Aorta (tissue), 5 donors: ENCODE measurements around the gene ZNF217. TPM values are rescaled to one million over a fixed set of nuclear protein-coding genes. Genes with fewer than 3 reads are reported as not detected.

Source experiments
- ATAC-seq: fragments of 200-7000 bp; cut with Tn5 transposase; one replicate; pipeline ENCODE4 v1.9.1; 2022; ENCODE audit warnings: moderate library complexity; ENCODE audit not compliant: low FRiP score
- DNase-seq, 2 donors: peaks; one replicate each; pipeline ENCODE4 v3.0.0-alpha.2; 2020
- H3K27ac ChIP-seq, 2 donors: one replicate each; pipeline ENCODE4 v1.5.1; 2013; ENCODE audit warnings: low read length in 2 of 2, mild to moderate bottlenecking in 2 of 2, moderate library complexity in 2 of 2, control low read depth in 1 of 2, inconsistent platforms in 1 of 2, low read depth in 1 of 2
- H3K27me3 ChIP-seq, 2 donors: one replicate each; pipeline ENCODE4 v1.6.1; 2013; ENCODE audit warnings: control low read depth in 1 of 2, low read length in 1 of 2, mild to moderate bottlenecking in 1 of 2, moderate library complexity in 1 of 2; ENCODE audit not compliant: insufficient read depth in 2 of 2, control insufficient read depth in 1 of 2
- H3K36me3 ChIP-seq, 2 donors: one replicate each; pipeline ENCODE4 v1.6.1; 2013; ENCODE audit warnings: control low read depth in 1 of 2, low read length in 1 of 2, mild to moderate bottlenecking in 1 of 2; ENCODE audit not compliant: insufficient read depth in 2 of 2, control insufficient read depth in 1 of 2
- H3K4me1 ChIP-seq, 2 donors: one replicate each; pipeline ENCODE4 v1.6.1; 2013; ENCODE audit warnings: low read length in 2 of 2, control low read depth in 1 of 2, mild to moderate bottlenecking in 1 of 2, moderate library complexity in 1 of 2; ENCODE audit not compliant: insufficient read depth in 2 of 2, control insufficient read depth in 1 of 2
- H3K4me3 ChIP-seq, 2 donors: one replicate each; pipeline ENCODE4 v1.5.1; 2013; ENCODE audit warnings: low read length in 2 of 2, control low read depth in 1 of 2, mild to moderate bottlenecking in 1 of 2
- H3K9me3 ChIP-seq: one replicate; pipeline ENCODE4 v1.6.1; 2013; ENCODE audit warnings: mild to moderate bottlenecking, low read length; ENCODE audit not compliant: control insufficient read depth
- WGBS, 2 donors: extraction: QIAGEN DNeasy Blood & Tissue Kit; methylation state at CpG; one replicate each; pipeline ENCODE4 v1.1.7; 2013; 5-methylcytosine and 5-hydroxymethylcytosine counted together
- intact Hi-C, 2 donors: fragments of 100-400 bp; cut with DNase I; formaldehyde crosslinking; loops; one replicate each; pipeline versions ENCODE4 v1.14.2 to v1.15.0; 2022
- polyA plus RNA-seq, 2 donors: library from polyadenylated mRNA; stranded (reverse); fragments of 200-250 nt; gene quantifications; one replicate each; pipeline ENCODE4 v1.2.3, GENCODE V29; 2013
- total RNA-seq, 2 donors: library from RNA; stranded (reverse); fragmentation: NEBNext Ultra II Directional; extraction: Animal tissue kit (Norgen Biotek cat#: 25700); gene quantifications; one replicate each; pipeline ENCODE4 v1.2.1, GENCODE V29; 2021
- donor health status: healthy with polysubstance abuse.
- donor health status: Bipolar disorder and iron deficiency.
- donor health status: DM: no; HTN: no; CAD: no.
- donor health status: DM: no; HTN: no; CAD: no.
- donor health status: DM: yes; HTN: yes; CAD: no.

ZNF217 gene
- total and polyA plus RNA-seq, 4 donors = 3.4 to 30.9 (median 15.3) TPM

DNA sequence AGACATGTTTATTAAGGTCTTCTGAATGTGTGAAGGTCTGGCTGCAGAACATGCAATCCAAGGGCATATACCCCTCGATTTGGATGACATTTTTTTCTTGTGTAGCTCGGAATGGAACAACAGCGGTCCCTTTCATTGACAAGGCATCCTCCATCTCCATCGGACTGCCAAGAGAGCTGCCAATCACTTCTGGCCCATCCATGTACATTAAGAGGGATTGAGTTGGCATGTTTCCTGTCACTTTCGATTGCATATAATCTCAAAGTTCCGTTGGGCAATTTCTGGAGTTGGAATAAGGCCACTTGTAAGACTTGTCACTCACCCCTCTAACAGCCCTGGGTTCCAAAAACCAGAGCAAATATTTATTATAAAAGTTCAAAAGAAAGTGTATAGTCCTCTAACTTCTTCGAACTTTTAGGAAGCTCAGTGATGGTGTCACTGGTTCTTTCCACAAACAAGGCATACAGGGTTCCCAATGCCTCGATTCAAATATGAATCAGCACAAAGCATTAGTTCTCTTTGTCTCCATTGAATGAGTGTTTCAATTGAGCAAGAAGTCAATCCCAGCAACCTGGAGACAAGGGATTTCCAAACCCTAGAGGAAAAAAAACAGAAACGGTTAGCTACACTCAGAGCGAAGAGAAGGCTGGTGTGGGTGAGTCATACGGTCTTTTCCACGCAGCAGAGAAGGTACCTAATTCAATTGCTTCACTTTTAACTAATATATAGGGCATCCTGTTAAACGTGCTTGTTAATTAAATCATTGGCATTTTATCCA is 10.9 kb downstream of the ZNF217 start:
- Histone ChIP-seq H3K9me3 (no peaks in the 10 kb centered on the region), H3K4me1 (no peaks in the 10 kb centered on the region), H3K4me3 (no peak overlapping the region), H3K36me3 (peaks cover 0 to 6% of the 10 kb centered on the region in 2 donors), H3K27ac (no peak overlapping the region), H3K27me3 (no peaks in the 10 kb centered on the region)
- WGBS, 2 donors = 74 to 83% methylated on average over 13 of the region's 13 CpGs
- intact Hi-C loops = loop anchor here in 1 of 2 donors (10.0 kb wide), 1 partner anchor 242 kb away; no protein-coding TSS in a partner anchor
- DNase-seq = no peak
- no peak for ATAC-seq

DNA sequence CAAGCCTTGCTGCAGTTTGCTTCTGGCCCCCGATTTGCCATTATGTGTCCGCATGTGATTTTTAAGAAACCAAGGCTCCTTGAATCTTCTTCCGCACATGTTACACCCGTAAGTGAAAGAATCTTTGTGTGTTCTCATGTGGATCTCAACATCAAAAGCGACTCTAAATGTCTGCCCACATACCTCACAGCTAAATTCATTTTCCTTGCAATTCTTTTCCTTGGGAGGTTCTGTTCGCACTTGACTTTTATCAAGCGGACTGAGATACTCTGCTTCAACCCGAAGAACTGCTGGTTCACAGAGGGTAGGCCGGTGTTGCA is 11.4 kb downstream of the ZNF217 start:
- DNase-seq (no peak), ATAC-seq (no peak)
- no peaks in the 10 kb centered on the region for H3K27me3 ChIP-seq
- H3K9me3 ChIP-seq = no peaks in the 10 kb centered on the region
- WGBS, 2 donors = 96 to 98% methylated on average over 9 of the region's 9 CpGs
- no peaks in the 10 kb centered on the region for H3K4me1 ChIP-seq
- no peak overlapping the region for H3K4me3 ChIP-seq
- intact Hi-C loops = loop anchor here in 1 of 2 donors (10.0 kb wide), 1 partner anchor 243 kb away; no protein-coding TSS in a partner anchor
- no peak overlapping the region for H3K27ac ChIP-seq
- peaks cover 0 to 6% of the 10 kb centered on the region in 2 donors for H3K36me3 ChIP-seq

DNA sequence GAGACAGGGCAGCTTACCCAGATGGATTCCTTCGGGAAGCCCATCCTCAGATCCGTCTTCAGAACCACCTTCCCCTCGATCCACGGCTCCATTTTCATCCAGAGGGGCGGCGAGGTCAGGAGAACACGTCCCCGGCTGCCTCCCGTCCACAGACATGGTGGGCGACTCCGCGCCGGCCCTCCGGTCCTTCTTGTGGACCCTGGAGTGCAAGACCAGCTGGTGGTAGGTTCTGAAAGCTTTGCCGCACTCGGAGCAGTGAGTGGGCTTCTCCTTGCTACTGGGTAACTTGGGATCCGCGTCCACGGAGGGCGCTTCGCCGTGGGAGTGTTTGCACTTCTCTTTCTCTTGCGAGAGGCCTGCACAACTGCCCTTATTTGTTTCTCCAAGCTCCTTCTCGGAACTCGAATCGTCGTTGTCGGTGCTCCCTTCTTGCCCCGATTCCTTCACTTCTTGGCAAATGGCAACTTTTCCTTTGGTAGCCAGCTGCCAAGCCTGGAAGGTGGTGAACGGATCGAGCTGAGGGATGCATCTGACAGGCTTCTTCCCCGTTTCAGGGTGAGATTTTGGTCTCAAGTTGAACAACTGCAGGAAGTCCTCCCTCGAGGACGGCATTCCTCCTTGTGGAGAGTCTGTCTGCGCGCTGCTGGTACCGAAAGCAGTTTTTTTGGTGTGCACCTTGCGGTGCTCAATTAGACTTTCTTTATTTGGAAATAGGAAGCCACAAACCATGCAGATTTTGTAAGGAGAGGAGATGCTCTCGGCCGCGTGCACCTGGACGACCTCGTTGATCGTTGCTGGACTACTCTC is 12.0 kb downstream of the ZNF217 start:
- Histone ChIP-seq H3K9me3 (no peaks in the 10 kb centered on the region), H3K4me1 (no peaks in the 10 kb centered on the region), H3K36me3 (peaks cover 0 to 6% of the 10 kb centered on the region in 2 donors), H3K27me3 (no peaks in the 10 kb centered on the region), H3K27ac (no peak overlapping the region), H3K4me3 (no peak overlapping the region)
- 95 to 96% methylated on average over 44 of the region's 44 CpGs for WGBS, 2 donors
- ATAC-seq = no peak
- intact Hi-C loops = loop anchor here in 1 of 2 donors (10.0 kb wide), 1 partner anchor 243 kb away; no protein-coding TSS in a partner anchor
- peak; percentile 57 to 81 for DNase-seq

DNA sequence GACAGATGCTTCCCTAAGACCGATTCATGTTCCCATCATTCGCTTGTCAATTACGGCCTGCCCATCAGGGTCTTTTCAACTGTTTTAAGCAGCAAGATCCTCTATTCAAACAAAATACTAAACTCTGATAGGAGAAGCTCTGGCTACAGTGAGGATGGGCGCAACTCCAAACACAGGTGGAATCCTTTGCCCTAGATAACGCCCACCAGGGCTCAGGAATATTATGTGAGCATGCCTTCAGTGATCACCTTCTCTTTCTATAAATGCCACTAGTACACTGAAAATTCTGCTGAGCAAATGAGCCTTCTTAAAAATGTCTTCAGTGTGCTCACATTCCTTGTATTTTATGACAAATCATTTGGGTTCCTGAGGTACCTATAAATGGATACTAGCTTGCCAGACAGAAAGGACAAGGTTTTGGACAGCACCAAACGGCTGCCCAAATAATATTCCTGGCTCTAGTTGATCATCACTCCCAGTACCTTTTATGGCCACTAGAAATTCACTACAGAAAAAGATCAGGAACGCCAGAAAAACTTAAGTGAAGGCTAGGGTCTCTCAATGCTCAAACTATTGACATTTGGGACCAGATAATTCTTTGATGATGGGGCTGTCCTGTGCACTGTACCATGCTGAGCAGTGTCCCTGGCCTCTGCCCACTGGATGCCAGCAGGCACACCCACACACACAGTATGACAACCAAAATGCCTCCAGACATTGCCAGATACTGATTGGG is 13.1 kb downstream of the ZNF217 start:
- no peaks in the 10 kb centered on the region for H3K9me3 ChIP-seq
- ATAC-seq (no peak), DNase-seq (no peak)
- H3K4me3 ChIP-seq = no peak overlapping the region
- intact Hi-C loops = loop anchor here in 1 of 2 donors (10.0 kb wide), 1 partner anchor 244 kb away; no protein-coding TSS in a partner anchor
- peaks cover 5 to 6% of the 10 kb centered on the region in 2 donors for H3K36me3 ChIP-seq
- WGBS, 2 donors = 65 to 73% methylated on average over 7 of the region's 7 CpGs
- H3K27me3 ChIP-seq = no peaks in the 10 kb centered on the region
- H3K4me1 ChIP-seq = no peaks in the 10 kb centered on the region
- peak overlapping the region in 1 of 2 donors; percentile 60 for H3K27ac ChIP-seq

DNA sequence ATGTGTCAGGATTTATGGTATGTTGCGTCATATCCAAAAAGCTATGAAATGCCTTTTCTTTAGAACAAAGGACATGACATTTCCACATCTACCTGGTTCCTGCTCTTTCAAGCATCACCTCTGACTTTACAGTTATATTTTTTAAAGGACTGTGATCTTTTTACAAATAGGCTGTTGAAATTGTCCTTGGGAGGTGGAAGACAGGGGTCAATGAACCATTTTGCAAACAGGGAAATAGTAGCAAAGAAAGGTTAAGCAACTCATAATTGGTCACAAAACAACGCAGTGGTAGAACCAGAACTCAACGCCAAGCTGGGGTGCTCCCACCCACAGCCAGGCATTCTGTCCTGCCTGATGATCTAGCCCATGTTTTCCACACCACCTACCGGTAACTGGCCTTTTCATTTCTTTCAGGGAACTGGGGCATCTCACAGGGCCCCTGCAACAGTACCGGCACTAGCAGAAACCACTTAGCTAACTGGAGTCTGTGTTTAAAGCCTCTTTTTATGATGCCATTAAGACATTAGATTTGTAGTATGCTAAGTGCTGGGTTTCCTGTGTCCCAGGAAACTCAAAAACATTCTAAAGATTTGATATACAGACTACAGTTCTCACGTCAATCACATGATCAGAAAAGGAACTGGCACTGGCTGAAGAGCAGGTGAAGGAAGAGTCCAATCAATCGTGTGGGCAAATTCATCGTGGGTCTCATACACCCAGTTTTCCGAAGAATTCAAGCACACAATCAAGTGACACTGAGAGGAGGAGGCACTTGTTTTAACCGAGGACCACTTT is 13.9 kb downstream of the ZNF217 start:
- H3K36me3 ChIP-seq = peaks cover 5 to 6% of the 10 kb centered on the region in 2 donors
- intact Hi-C loops = loop anchor here (2.0 to 10.0 kb wide), 10 partner anchors 195 to 625 kb away; partner anchors contain the start of gene PFDN4 (in 1 of the 2)
- DNase-seq (no peak), ATAC-seq (peak; percentile 36)
- no peaks in the 10 kb centered on the region for H3K9me3 ChIP-seq
- peak overlapping the region in 1 of 2 donors; percentile 23 for H3K27ac ChIP-seq
- no peaks in the 10 kb centered on the region for H3K27me3 ChIP-seq
- no peaks in the 10 kb centered on the region for H3K4me1 ChIP-seq
- WGBS, 2 donors = 76 to 83% methylated on average over 10 of the region's 10 CpGs
- H3K4me3 ChIP-seq = no peak overlapping the region

DNA sequence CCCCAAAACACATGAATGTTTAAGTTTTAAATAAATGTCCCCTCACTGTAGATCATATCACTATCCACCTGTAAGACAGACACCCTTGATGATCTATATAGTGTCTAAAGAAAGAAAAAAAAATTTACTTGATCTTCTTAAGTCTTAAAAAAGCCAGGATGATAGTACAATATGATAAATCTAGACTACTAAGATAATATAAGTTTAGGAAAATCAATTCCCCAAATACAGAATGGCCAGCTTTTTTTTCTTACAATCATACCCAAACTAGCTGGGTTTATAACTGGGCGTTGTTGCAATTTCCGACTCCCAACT is 14.4 kb downstream of the ZNF217 start:
- H3K27me3 ChIP-seq = no peaks in the 10 kb centered on the region
- WGBS, 2 donors = 61 to 78% methylated on average over 2 of the region's 2 CpGs
- peak; percentile 33 for ATAC-seq
- no peaks in the 10 kb centered on the region for H3K4me1 ChIP-seq
- no peak for DNase-seq
- no peak overlapping the region for H3K27ac ChIP-seq
- intact Hi-C loops = loop anchor here (2.0 to 10.0 kb wide), 9 partner anchors 196 to 626 kb away; partner anchors contain the start of gene PFDN4 (in 1 of the 2)
- no peak overlapping the region for H3K4me3 ChIP-seq
- H3K36me3 ChIP-seq = peaks cover 5 to 6% of the 10 kb centered on the region in 2 donors
- H3K9me3 ChIP-seq = no peaks in the 10 kb centered on the region

DNA sequence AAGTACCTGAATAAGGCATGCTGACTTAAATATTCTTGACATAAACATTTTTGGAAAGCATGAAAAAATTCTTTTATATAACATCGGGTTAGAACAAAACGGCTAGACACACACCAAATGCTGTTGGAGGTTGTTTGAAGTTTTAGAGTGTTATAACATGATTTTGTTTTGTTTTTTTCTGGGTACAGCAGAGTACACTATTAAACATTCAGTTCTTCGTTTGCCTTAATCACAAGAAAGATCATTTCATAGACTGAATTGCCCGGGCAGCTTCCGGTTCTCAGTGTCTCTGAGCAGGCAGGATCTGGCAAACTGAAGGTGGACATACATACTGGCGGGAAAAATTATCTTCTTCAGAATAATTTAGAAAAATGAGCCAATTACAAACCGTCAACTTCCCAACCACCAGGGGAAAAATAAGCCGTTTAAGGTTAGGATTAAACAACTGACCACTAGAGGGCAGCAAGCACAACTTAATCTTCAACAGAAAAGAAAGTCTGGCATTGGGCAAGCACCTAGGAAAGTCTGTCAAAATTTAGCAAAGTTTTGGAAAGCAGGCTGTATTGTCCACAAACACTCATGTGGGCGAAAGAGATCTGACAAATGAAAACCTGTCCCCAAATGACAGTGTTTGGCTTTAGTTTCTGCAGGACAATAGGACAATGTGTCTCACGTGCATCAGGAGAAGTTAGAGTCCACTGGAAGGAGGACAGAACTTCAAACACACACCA is 15.0 kb downstream of the ZNF217 start:
- Histone ChIP-seq H3K36me3 (peaks cover 5 to 6% of the 10 kb centered on the region in 2 donors), H3K9me3 (no peaks in the 10 kb centered on the region), H3K27me3 (no peaks in the 10 kb centered on the region), H3K4me3 (no peak overlapping the region), H3K27ac (no peak overlapping the region), H3K4me1 (no peaks in the 10 kb centered on the region)
- peak; percentile 81 for ATAC-seq
- intact Hi-C loops = loop anchor here (2.0 to 10.0 kb wide), 9 partner anchors 196 to 626 kb away; partner anchors contain the start of gene PFDN4 (in 1 of the 2)
- WGBS, 2 donors = 11 to 18% methylated on average over 10 of the region's 10 CpGs
- DNase-seq = no peak
